Activated effector memory CD4-positive, alpha-beta T cell treated with anti-CD3 and anti-CD28 coated beads, Interleukin-2, amount 50 U/mL, for 16 hours (primary cell): ENCODE data around the gene MRPL9.

Experiments
- DNase-seq: peaks from one replicate; pipeline ENCODE4 v3.0.0-alpha.2; 2020

The MRPL9 gene

GRCh38 chr1:151710187-151710840 is 53.0 kb downstream of the MRPL9 start:
- DNase-seq = peak; percentile 75
